ENCODE data around the gene ANKS1A. TPM values are rescaled to one million over a fixed set of nuclear protein-coding genes. Genes with fewer than 3 reads are reported as not detected.

Gene ANKS1A
- polyA plus RNA-seq, 1 of the 3 experiments (the other 2 are of a cell fraction): 7.6 TPM

GRCh38 chr6:34958734-34959133, 69.7 kb downstream of the ANKS1A start:
- TF ChIP-seq ELF1 (IDR thresholded peaks at IDR 0.05): no peak
- TF ChIP-seq FOXJ3 (CRISPR knock-in tag; IDR thresholded peaks at IDR 0.05): no peak
- no peak for TF ChIP-seq SIN3A (IDR thresholded peaks at IDR 0.05; ENCODE audit: borderline replicate concordance, low read depth, low read length)
- TF ChIP-seq NRF1 (IDR thresholded peaks at IDR 0.05; ENCODE audit: low read depth, low read length): no peak
- Histone ChIP-seq H3K4me1 (ENCODE audit: control insufficient read depth in 1 of 2, insufficient read depth in 2 of 2, low read depth in 1 of 2, low read length in 1 of 2) (peaks cover 9 to 16% of the 10 kb centered on the region in 2 experiments; a peak in 3 of 4 replicates), H3K27ac (ENCODE audit: low read depth in 2 of 2, low read length in 1 of 2) (no peak overlapping the region), H3K9me2 (no peaks in the 10 kb centered on the region), H3F3A (replicated peaks; ENCODE audit: insufficient read depth) (no peaks in the 10 kb centered on the region), H3K4me2 (no peak overlapping the region), H3K79me2 (ENCODE audit: insufficient read depth) (0 out of 2 replicates have a peak, but pooled peaks cover 2% of the 10 kb centered on the region), H2AFZ (ENCODE audit: low read depth) (no peak overlapping the region), H4K20me1 (ENCODE audit: insufficient read depth) (0 out of 2 replicates have a peak, but pooled peaks cover 2% of the 10 kb centered on the region), H3K4me3 (ENCODE audit: low read depth in 2 of 2, low read length in 1 of 2) (no peak overlapping the region), H3K9me3 (no peaks in the 10 kb centered on the region), H3K9ac (no peak overlapping the region), H3K27me3 (ENCODE audit: insufficient read depth) (no peaks in the 10 kb centered on the region), H3K36me3 (replicated peaks in 1 of 2; ENCODE audit: control insufficient read depth in 1 of 2, insufficient read depth in 2 of 2, low read length in 1 of 2) (no peaks in the 10 kb centered on the region)
- CTCF ChIA-PET: no interaction called here
- WGBS (ENCODE audit: low lambda C conversion rate): 93% methylated on average over 2 of the region's 2 CpGs
- DNase-seq: no peak
- POLR2A ChIA-PET: no interaction called here

GRCh38 chr6:34959224-34959623, 70.2 kb downstream of the ANKS1A start:
- DNase-seq: no peak
- Histone ChIP-seq H4K20me1 (ENCODE audit: insufficient read depth) (peaks cover 2% of the 10 kb centered on the region; the same call in 1 of the 2 replicates), H3K4me1 (ENCODE audit: control insufficient read depth in 1 of 2, insufficient read depth in 2 of 2, low read depth in 1 of 2, low read length in 1 of 2) (peaks cover 9 to 16% of the 10 kb centered on the region in 2 experiments; a peak in 3 of 4 replicates), H3K9ac (no peak overlapping the region), H3K9me3 (no peaks in the 10 kb centered on the region), H3K36me3 (replicated peaks in 1 of 2; ENCODE audit: control insufficient read depth in 1 of 2, insufficient read depth in 2 of 2, low read length in 1 of 2) (no peaks in the 10 kb centered on the region), H3K9me2 (no peaks in the 10 kb centered on the region), H3K27ac (ENCODE audit: low read depth in 2 of 2, low read length in 1 of 2) (no peak overlapping the region), H3K27me3 (ENCODE audit: insufficient read depth) (no peaks in the 10 kb centered on the region), H3F3A (replicated peaks; ENCODE audit: insufficient read depth) (no peaks in the 10 kb centered on the region), H2AFZ (ENCODE audit: low read depth) (no peak overlapping the region), H3K4me3 (ENCODE audit: low read depth in 2 of 2, low read length in 1 of 2) (no peak overlapping the region), H3K79me2 (ENCODE audit: insufficient read depth) (0 out of 2 replicates have a peak, but pooled peaks cover 2% of the 10 kb centered on the region), H3K4me2 (no peak overlapping the region)
- TF ChIP-seq FOSL2 (IDR thresholded peaks at IDR 0.05; ENCODE audit: borderline replicate concordance, low read depth) (no peak), MAX (IDR thresholded peaks at IDR 0.05; ENCODE audit: low read depth) (no peak), MEF2A (IDR thresholded peaks at IDR 0.05; ENCODE audit: borderline replicate concordance, low read depth) (no peak), USF1 (IDR thresholded peaks at IDR 0.05; ENCODE audit: borderline replicate concordance, low read depth) (no peak), TCF12 (IDR thresholded peaks at IDR 0.05) (no peak), PBX3 (IDR thresholded peaks at IDR 0.05) (no peak), IRF3 (IDR thresholded peaks at IDR 0.05; ENCODE audit: low read depth, low read length) (no peak), EZH2phosphoT487 (IDR thresholded peaks at IDR 0.05; ENCODE audit: borderline replicate concordance, low read depth) (no peak), ZBTB33 (IDR thresholded peaks at IDR 0.05; ENCODE audit: borderline replicate concordance, low read depth) (no peak), RCOR1 (IDR thresholded peaks at IDR 0.05; ENCODE audit: low read length) (no peak), RXRA (IDR thresholded peaks at IDR 0.05; ENCODE audit: borderline replicate concordance, low read depth) (no peak), TEAD4 (IDR thresholded peaks at IDR 0.05; ENCODE audit: borderline replicate concordance, insufficient read depth) (no peak), CTCF (IDR thresholded peaks at IDR 0.05) (no peak), FOXJ3 (CRISPR knock-in tag; IDR thresholded peaks at IDR 0.05) (no peak)
- CTCF ChIA-PET: interaction anchor here (2.8 kb wide), 1 partner anchor 27 kb away, joined by 10 read pairs; no protein-coding TSS in a partner anchor
- POLR2A ChIA-PET: no interaction called here
